HG02610 (cell line): ENCODE data around the gene C1QTNF12.
"Not testable (repeated sequence)": the region's sequence is repeated elsewhere in the genome, so short reads cannot be mapped to it uniquely, and the experiment has no call there.

Experiments used
- ATAC-seq: cut with Tn5 transposase; IDR thresholded peaks from one replicate; pipeline ENCODE4 v1.9.1; 2021; ENCODE audit warnings: mild to moderate bottlenecking, moderate library complexity; ENCODE audit not compliant: unreplicated experiment

The C1QTNF12 gene

DNA sequence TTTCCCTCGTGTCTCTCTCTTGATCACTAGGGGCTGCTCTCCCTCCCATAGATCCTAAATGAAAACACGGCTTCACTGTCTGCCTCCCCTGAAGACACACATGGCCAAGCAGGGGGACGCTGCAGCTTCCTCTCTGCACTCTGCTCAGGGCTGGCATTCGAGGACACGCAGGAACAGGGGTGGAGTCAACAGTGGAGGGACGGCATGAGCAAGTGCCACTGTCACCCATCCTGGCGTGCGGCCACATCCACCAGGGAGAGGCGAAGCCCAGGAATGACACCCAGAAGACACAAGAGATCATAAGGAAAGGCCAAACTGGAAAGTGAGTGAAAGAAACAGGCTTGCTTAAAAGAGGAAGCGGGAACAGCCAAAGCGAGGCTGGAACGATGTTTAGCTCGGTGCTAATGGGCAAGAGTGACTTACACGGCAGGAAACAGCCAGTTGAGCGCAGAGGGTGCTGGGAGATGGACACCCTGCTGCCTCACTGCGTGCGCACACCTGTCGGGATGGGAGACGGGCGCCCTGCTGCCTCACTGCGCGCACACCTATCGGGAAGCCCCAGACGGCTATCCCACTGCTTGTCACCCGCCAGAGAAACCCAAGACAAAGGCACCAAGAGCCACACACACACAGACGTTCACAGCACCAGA lies 13.6 kb upstream of the C1QTNF12 start:
- ATAC-seq: no peak

DNA sequence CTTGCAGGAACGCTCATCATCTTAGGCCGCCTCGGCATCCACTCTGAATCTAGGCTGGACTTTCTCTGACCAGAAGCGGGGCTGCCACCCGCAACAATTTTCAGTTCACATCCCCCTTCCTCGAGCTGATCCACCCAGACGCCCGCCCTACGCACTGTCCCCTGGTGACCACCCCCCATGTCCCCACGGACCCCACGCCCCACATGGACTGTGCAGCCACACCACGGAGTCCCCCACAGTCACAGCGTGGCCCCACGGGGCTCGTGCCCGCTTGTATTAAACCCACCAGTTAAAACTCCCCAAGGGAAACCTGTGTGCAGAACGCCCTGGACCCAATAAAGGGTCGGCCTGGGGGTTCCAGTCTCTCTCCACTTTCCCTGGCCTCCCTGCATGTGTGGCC lies 13.0 kb upstream of the C1QTNF12 start:
- ATAC-seq: no peak

DNA sequence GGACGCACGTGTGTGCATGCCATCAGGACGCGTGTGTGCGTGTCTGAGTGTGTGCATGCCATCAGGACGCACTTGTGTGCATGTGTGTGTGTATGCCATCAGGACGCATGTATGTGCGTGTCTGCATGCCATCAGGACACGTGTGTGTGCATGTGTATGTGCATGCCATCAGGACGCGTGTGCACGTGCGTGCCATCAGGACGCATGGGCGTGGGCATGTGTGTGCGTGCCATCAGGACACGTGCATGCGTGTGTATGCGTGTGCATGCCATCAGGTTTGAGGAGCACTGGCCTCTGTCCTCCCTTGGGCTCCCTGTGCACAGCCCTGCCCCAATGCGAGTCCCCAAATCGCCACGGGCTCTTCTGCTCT lies 12.6 kb upstream of the C1QTNF12 start:
- ATAC-seq: no peak

- ATAC-seq: no peak
Measured at GRCh38 chr1:1256956-1257871, 10.7 kb upstream of the C1QTNF12 start.

- no peak for ATAC-seq
Measured at GRCh38 chr1:1255611-1256010, 9.1 kb upstream of the C1QTNF12 start.

GRCh38 chr1:1255078-1255477 lies 8.6 kb upstream of the C1QTNF12 start:
- no peak for ATAC-seq

DNA sequence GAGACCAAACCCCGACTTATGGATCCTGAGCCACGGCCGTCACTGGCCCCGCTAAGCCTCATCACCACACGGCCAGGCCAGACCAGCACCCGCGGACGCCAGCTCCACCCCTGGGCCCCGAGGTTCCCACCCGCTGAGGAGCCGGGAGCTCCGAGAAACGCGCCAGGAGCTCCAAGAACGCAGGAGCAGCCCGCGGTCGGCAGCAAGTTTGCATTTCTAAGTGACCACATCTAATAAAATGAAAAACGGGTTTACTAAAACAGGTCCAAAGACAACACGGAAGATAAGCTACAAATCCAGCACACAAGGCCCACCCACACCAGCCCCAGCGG lies 8.1 kb upstream of the C1QTNF12 start:
- no peak for ATAC-seq

GRCh38 chr1:1253972-1254666 lies 7.6 kb upstream of the C1QTNF12 start:
- no peak for ATAC-seq

- ATAC-seq: no peak
Measured at GRCh38 chr1:1253314-1253713, 6.8 kb upstream of the C1QTNF12 start.

DNA sequence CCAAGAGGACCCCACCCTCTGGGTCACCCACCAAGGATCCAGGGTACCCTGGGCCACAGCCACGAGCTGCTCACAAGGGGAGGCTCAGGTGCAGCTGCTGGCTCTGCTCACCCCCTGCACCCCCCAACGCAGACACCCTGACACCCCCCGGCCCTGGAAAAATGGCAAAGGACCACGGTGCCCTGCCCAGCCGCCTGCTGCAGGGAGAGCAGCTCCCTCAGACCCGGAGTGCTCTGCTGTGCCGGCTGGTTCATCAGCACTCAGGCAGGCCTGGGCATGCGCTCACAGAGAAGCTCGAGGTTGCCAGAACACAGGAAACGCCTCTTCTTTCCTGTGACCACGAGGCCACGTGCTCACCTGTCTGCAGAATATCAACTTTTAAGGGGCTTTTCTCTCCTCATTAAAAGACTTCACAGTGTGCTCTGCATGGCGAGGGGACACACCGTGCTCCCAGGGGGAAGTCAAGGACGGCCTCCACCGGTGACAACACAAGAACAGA lies 4.3 kb upstream of the C1QTNF12 start:
- ATAC-seq: no peak

- ATAC-seq: not testable (repeated sequence)
Measured at GRCh38 chr1:1248009-1248913, 1.7 kb upstream of the C1QTNF12 start.

- ATAC-seq: no peak
Measured at GRCh38 chr1:1247341-1247913, 905 bp upstream of the C1QTNF12 start.

- ATAC-seq: no peak
Measured at GRCh38 chr1:1245817-1246576, 525 bp downstream of the C1QTNF12 start.

DNA sequence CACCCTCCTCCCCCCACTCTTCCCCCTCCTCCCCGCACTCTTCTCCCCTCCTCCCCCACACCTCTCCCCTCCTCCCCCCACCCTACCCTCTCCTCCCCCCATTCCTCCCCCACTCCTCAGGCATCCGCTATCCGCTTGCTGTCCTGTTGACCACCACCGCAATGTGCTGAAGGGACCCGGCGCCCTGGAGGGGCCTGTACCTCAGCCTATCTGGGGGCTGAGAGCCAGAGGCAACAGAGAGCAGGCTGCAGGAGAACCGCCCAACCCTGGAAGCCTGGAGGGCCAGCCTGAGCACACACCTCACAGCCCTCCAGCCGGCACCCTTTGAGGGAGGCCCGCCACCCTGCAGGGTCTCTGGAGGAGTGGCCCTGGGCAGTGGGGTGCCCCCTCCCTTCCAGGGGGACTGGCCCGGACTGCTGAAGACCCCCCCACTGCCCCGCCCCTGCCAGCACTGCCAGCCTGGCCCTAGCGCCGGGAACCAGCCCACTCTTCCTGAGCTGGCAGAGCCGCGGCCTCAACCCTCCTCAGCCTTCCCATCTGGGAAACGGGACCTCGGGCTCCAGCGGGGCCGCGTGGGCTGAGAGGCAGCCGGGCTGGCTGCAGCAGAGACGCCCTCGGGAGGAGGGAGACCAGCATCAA lies 1.2 kb downstream of the C1QTNF12 start:
- ATAC-seq: no peak

DNA sequence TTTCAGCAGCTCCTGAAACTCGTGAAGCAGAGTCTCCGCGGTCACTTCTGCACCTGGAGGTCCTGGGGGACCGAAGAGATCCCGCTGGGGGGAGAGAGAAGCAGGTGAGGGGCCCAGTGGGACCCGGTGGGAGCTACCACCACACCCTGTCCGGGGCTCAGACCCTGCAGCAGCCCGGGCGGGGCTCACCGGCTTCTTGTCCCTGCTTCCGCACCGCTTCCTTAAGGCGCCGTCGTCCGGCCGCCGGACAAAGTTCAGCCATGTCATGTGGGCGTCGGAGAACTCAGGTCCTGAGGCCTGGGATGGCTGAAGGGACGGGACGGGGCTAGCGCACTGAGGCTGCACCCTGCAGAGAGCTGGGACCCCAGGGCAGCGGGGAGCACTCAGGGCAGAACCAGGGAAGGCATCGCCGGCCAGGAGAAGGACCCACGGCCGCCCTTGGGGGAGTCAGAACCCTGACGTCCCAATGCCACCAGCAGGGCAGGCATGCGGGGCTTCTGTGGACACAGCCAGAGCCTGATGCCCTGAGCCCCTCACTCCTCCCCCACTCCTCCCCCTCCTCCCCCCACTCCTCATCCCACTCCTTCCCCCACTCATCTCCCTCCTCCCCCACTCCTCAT lies 2.2 kb downstream of the C1QTNF12 start:
- no peak for ATAC-seq

- no peak for ATAC-seq
Measured at GRCh38 chr1:1243807-1244191, 2.7 kb downstream of the C1QTNF12 start.

GRCh38 chr1:1243266-1243660 lies 3.3 kb downstream of the C1QTNF12 start:
- ATAC-seq: no peak

GRCh38 chr1:1242461-1243265 lies 3.9 kb downstream of the C1QTNF12 start:
- ATAC-seq: no peak
